Activated CD4-positive, CD25-positive, alpha-beta regulatory T cell treated with anti-CD3 and anti-CD28 coated beads, Interleukin-2, amount 50 U/mL, for 16 hours (primary cell): ENCODE data around the gene FIG4.
A peak's percentile ranks its signal among the peaks of the same experiment; 100 is the strongest.
"Not testable (repeated sequence)": the region's sequence is repeated elsewhere in the genome, so short reads cannot be mapped to it uniquely, and the experiment has no call there.

Experiments used
- DNase-seq: peaks from one replicate; pipeline ENCODE4 v3.0.0-alpha.2; 2020; ENCODE audit warnings: low read depth, low spot score

The FIG4 gene

GRCh38 chr6:109690737-109691621, at the start of gene FIG4, which contains the start of gene AK9:
Gene FIG4 (plus strand): TSS chr6:109691296. CDS start chr6:109691436, 140 bp downstream.
Gene AK9 (minus strand): TSS chr6:109691202. CDS start chr6:109675745, 15,457 bp downstream.
- DNase-seq: peak; percentile 80

DNA sequence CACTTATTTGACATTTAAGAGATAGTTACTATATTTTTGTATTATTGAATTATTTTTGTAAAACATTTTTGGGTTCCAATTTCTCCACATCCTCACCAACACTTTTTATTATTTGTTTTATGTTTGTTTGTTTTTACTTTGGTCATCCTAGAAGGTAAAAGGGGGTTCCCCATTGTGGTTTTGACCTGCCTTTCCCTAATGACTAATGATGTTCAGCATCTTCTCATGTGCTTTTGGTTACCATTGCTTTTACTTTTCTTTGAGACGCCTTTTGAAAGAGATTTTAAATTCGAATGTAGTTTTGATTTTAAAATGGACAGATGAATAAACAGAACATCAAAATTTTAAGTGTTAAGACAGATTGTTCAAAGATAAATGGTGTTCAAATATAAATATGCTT, 47.0 kb upstream of the FIG4 start:
- no peak for DNase-seq

DNA sequence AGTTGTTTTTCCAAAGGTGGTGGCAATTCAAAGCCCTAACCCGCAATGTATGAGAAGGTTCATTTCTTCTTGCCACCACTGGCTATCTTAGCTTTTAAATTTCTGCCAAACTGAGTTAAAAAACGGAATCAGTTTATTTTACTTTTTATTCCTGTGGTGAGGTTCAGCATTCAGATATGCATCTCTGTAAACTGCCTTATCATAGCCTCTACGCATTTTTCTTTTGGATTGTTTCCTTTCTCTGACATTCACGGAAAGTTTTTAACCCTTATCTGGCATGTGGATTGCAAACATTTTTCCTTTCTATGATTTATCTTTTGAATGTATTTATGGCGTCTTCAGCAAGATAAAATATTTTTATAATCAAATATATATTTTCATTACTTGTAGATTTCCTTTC, 37.8 kb upstream of the FIG4 start:
- DNase-seq: no peak

DNA sequence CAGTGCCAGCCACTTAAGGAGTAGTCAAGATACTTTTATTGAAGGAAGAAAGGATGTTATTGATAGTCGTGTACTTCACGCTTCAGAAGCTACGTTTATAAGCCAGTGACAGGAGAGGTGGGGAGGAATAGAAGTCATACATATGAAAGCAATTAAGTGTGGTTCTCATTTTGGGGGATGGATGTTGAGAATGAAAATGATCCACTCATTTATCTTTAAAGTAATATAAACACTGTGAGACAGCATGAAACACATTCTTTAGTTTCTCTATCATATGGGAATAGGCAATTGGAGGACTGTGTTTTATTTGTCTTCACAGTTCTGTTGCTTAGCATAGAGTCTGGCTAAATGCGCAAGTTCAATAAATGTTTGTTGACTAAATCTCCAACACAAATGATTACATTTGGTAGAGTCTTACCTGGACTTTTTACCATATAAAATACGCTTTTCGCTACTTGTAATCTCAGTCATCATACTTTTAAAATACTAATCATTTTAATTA, 35.3 kb upstream of the FIG4 start:
- no peak for DNase-seq

GRCh38 chr6:109660526-109661320, 30.4 kb upstream of the FIG4 start:
- DNase-seq: no peak

DNA sequence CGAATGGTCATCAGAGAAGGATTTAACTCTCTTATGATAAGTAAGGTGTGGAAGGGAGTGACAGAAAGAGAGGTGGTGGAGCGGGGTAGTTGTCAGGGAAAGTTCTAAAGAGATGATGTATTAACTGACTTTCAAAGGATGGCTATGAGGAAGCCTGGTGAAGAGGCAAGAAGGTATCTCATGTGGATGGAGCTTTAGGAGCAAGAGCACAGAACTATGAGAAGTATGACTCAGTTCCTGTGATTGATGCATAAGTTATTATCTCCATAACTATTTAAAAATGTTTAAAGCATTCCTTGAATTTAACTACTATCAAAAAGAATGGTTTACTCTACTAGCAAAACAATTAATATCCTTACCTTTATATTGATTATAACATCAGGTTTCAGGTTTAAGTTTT, 28.9 kb upstream of the FIG4 start:
- no peak for DNase-seq

GRCh38 chr6:109669811-109670210, 21.3 kb upstream of the FIG4 start:
- no peak for DNase-seq

DNA sequence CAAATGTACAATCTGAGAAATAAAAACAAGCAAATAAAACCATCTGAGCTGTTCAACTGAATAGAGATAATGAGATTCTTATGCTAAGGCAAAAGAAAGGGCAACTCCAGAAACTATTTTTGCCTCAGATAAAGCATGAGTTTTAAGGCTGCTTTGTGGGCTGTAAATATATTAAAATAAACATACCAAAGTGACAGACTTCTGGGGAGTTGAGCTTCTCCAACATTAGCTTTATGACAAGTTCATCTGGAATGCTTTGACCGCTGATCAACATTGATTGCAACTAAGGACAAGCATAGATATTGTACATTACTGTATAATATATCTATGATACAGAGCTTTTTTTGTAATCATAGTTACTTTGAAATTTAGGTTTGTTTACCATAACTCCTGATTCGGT, 19.4 kb upstream of the FIG4 start:
- DNase-seq: no peak

DNA sequence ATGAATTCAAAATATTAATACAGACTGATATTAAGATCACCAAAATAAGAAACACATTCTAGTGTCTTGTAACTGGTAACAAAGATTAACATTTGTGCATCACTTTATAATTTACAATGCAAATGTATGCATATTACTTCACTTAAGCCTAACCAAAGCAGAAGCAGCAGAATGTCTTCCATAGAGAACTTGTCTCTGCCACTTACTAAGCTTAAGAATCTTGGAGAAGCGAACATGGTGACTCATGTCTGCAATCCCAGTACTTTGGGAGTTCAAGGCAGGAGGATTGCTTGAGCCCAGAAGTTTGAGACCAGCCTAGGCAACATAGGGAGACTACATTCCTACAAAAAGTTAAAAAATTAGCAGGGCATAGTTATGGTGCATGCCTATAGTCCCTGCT, 18.9 kb upstream of the FIG4 start:
- DNase-seq: no peak

DNA sequence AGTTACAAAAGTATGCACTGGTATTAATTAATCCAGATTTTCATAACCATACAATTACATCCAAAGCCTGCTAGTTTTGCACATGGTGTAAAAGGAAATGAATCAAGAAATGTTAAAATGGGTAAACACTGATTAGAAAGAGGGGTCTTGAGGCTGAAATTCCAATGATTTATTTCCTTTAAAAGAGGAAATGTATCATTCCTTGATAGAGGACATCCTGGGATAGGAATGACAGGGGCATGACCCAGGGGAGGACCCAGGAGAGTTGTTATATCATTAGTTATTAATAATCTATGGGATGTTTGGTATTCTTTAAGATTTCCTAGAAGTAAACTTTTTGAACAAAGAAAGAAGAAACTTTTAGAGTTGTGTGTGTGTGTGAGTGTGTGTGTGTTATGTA, 18.3 kb upstream of the FIG4 start:
- no peak for DNase-seq

DNA sequence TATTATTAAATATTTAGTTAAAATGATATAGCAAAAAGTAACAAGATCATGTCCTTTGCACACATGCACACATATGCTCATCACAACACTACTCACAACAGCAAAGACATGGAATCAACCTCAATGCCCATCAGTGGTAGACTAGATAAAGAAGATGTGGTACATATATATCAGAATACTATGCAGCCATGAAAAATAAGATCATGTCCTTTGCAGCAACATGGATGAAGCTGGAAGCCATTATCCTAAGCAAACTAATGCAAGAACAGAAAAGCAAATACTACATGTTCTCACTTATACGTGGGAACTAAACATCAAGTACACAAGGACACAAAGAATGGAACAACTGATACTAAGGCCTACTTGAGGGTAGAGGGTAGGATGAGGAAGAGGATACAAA, 14.4 kb upstream of the FIG4 start:
- DNase-seq: no peak

- no peak for DNase-seq
These were observed 12.9 kb upstream of the FIG4 start for GRCh38 chr6:109678240-109678639.

DNA sequence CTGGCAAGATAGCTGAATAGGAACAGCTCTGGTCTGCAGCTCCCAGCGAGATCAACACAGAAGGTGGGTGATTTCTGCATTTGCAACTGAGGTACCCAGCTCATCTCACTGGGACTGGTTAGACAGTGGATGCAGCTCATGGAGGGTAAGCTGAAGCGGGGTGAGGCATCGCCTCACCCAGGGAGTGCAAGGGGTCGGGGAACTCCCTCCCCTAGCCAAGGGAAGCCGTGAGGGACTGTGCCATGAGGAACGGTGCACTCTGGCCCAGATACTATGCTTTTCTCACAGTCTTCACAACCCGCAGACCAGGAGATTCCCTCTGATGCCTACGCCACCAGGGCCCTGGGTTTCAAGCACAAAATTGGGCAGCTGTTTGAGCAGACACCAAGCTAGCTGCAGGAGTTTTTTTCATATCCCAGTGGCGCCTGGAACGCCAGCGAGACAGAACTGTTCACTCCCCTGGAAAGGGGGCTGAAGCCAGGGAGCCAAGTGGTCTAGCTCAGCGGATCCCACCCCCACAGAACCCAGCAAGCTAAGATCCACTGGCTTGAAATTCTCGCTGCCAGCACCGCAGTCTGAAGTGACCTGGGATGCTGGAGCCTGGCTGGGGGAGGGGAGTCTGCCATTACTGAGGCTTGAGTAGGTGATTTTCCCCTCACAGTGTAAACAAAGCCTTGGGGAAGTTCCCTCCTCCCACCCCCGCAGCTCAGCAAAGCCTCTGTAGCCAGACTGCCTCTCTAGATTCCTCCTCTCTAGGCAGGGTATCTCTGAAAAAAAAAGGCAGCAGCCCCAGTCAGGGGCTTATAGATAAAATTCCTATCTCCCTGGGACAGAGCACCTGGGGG, 12.2 kb upstream of the FIG4 start:
- not testable (repeated sequence) for DNase-seq

GRCh38 chr6:109686566-109687265, 4.4 kb upstream of the FIG4 start:
- DNase-seq: no peak

- DNase-seq: no peak
These were observed 3.8 kb upstream of the FIG4 start for GRCh38 chr6:109687271-109687761.

DNA sequence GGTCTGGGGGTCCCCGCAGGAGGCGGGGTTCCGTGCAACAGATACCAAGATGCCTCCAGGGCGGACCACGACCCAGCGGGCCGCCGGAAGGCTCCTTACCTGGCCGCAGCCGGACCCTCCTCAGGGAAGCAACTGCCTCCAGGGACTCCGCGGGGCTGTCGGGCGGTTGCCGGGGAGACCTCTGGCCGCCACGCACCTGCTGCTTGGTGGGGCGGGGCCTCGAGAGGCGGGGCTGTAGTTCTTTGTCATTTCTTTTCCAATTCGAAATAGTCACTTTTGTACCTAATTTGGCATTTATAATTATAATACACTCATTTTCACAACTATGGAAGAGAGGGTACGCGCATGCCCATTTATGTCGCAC, 741 bp upstream of the FIG4 start:
- no peak for DNase-seq

DNA sequence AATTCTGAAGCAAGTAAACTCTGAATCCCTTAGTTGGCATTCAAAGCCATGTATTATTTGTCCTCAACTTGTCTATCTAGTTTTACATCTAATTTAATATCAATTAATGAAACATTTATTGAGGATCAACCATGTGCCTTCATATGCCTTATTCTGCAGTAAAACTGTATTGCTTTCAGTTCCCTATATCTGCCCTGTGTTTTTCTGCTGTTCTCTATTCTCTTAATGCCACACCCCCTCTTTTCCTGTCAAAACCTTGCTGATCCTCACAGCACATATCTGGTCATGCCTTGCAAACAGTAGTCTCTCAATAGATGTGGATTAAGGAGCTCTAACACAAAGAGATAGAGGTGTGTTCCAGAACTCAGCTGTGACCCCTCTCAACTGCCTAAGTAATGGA, 2.0 kb downstream of the FIG4 start:
- DNase-seq: no peak

DNA sequence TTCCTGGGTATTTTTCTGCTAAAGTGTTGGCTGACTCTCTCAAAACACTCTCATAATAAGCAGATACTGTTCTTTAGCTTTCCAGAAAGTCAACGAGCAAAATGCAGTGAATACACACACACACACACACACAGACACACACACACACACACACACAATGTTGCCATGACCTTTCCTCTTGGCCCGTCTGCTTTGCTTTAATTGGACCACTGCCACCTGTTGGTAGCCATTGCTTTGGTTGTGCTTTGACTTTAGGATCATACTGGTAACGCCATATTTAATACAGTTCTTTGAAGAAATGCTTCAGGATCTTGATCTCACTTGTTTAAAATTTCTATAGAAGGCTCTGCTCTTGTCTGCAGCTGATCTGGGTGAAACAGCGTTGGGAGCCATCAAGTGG, 4.4 kb downstream of the FIG4 start:
- DNase-seq: no peak

DNA sequence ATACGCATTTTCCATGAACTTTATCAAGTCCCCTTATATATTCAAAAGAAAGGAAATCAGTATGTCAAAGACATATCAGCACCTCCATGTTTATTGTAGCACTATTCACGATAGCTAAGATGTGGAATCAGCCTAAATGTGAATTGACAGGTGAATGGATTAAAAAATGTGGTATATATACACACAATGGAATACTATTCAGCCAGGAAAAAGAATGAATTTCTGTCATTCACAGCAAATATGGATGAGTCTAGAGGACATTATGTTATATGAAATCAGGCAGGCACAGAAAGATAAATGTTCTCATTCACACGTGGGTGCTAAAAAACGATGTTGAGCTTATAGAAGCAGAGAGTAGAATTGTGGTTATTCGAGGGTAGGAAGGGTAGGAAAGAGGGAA, 5.3 kb downstream of the FIG4 start:
- no peak for DNase-seq

DNA sequence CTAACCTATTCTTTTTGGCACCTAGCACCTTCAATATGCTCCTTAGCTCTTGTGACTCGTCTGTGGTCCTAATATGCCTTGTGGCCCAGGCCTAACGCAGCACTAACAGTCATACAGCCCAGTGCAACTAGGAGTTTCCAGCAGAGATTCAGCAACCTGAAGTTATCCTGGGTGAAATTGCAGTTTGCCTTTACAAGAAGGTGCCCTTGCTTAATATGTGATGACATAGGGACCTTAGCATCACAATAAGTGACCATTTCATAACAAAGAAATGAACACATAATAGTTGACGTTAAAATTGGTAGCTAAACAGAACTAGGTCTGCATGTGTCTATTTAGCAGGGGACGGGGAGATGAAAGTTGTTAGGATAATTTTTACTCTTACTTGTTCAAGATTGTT, 10.1 kb downstream of the FIG4 start:
- DNase-seq: no peak

- DNase-seq: no peak
These were observed 10.7 kb downstream of the FIG4 start for GRCh38 chr6:109701774-109702173.
